NCI-H2081 (cell line): ENCODE results near the gene NLGN1.
"Not testable (repeated sequence)": the region's sequence is repeated elsewhere in the genome, so short reads cannot be mapped to it uniquely, and the experiment has no call there.

Experiments used
- DNase-seq, 2 experiments: peaks; one replicate each; lab custom pipeline; 2025; lab: John Stamatoyannopoulos, UW

Gene NLGN1

GRCh38 chr3:174159604-174160003 is 762.1 kb downstream of the NLGN1 start:
- no peak for DNase-seq

GRCh38 chr3:174162550-174162949 is 765.0 kb downstream of the NLGN1 start:
- DNase-seq: no peak

- DNase-seq: no peak
These were observed 770.5 kb downstream of the NLGN1 start for GRCh38 chr3:174168026-174168425.

GRCh38 chr3:174168538-174169254 is 771.2 kb downstream of the NLGN1 start:
- peak; percentile 87 to 96 for DNase-seq

GRCh38 chr3:174169736-174170135 is 772.2 kb downstream of the NLGN1 start:
- DNase-seq: no peak

GRCh38 chr3:174170248-174170647 is 772.7 kb downstream of the NLGN1 start:
- peak; percentile 32 to 66 for DNase-seq

GRCh38 chr3:174186377-174186989 is 788.9 kb downstream of the NLGN1 start:
- DNase-seq: no peak

GRCh38 chr3:174191380-174191779 is 793.8 kb downstream of the NLGN1 start:
- DNase-seq: peak in 1 of 2 experiments; percentile 57

- no peak for DNase-seq
These were observed 794.4 kb downstream of the NLGN1 start for GRCh38 chr3:174191895-174192294.

- DNase-seq: no peak
These were observed 794.9 kb downstream of the NLGN1 start for GRCh38 chr3:174192471-174192870.

GRCh38 chr3:174193604-174194003 is 796.1 kb downstream of the NLGN1 start:
- DNase-seq: no peak

- DNase-seq: no peak
These were observed 799.9 kb downstream of the NLGN1 start for GRCh38 chr3:174197416-174197815.

GRCh38 chr3:174198199-174198598 is 800.7 kb downstream of the NLGN1 start:
- DNase-seq: peak in 1 of 2 experiments; percentile 62

GRCh38 chr3:174199696-174200095 is 802.2 kb downstream of the NLGN1 start:
- DNase-seq: no peak

GRCh38 chr3:174202116-174202515 is 804.6 kb downstream of the NLGN1 start:
- peak; percentile 71 to 94 for DNase-seq

- DNase-seq: peak; percentile 46 to 66
These were observed 805.0 kb downstream of the NLGN1 start for GRCh38 chr3:174202561-174202960.

- no peak for DNase-seq
These were observed 807.2 kb downstream of the NLGN1 start for GRCh38 chr3:174204765-174205164.

GRCh38 chr3:174206607-174207192 is 809.2 kb downstream of the NLGN1 start:
- no peak for DNase-seq

GRCh38 chr3:174208161-174208560 is 810.6 kb downstream of the NLGN1 start:
- peak; percentile 27 to 78 for DNase-seq

GRCh38 chr3:174211896-174212295 is 814.4 kb downstream of the NLGN1 start:
- not testable (repeated sequence) for DNase-seq

GRCh38 chr3:174215456-174215855 is 817.9 kb downstream of the NLGN1 start:
- DNase-seq: no peak

- no peak for DNase-seq
These were observed 818.5 kb downstream of the NLGN1 start for GRCh38 chr3:174216019-174216418.
